ENCODE data around the gene TOE1. TPM values are rescaled to one million over a fixed set of nuclear protein-coding genes. Genes with fewer than 3 reads are reported as not detected.
"Not testable (repeated sequence)": the region's sequence is repeated elsewhere in the genome, so short reads cannot be mapped to it uniquely, and the experiment has no call there.

Gene TOE1
- total RNA-seq, 2 experiments from 2014 or later, result 22.6 to 34.4 TPM

GRCh38 chr1:45348020-45348419, 8.1 kb downstream of the TOE1 start:
- ChIA-PET CTCF (interaction anchor here (0.7 to 3.2 kb wide), 5 partner anchors 9 to 330 kb away, joined by 3 to 13 read pairs (median 5); no protein-coding TSS in a partner anchor), POLR2A (no interaction called here)
- Mint-ChIP-seq H3K27me3 (no peaks in the 10 kb centered on the region), H3K27ac (no peak overlapping the region), H3K4me1 (peaks cover 8% of the 10 kb centered on the region), H3K9me3 (no peaks in the 10 kb centered on the region), H3K4me3 (no peak overlapping the region), H3K36me3 (ENCODE audit: low read depth) (peaks cover 20% of the 10 kb centered on the region)
- DNase-seq, result no peak

- no peaks in the 10 kb centered on the region for H3K9me3 Mint-ChIP-seq
- no peak overlapping the region for H3K27ac Mint-ChIP-seq
- POLR2A ChIA-PET, result interaction anchor here (0.5 kb wide), 1 partner anchor 450 kb away, joined by 3 read pairs; no protein-coding TSS in a partner anchor
- H3K27me3 Mint-ChIP-seq, result no peaks in the 10 kb centered on the region
- CTCF ChIA-PET, result interaction anchor here (0.7 to 3.2 kb wide), 5 partner anchors 8 to 330 kb away, joined by 3 to 13 read pairs (median 5); no protein-coding TSS in a partner anchor
- peaks cover 7% of the 10 kb centered on the region for H3K4me1 Mint-ChIP-seq
- no peak for DNase-seq
- peaks cover 16% of the 10 kb centered on the region for H3K36me3 Mint-ChIP-seq (ENCODE audit: low read depth)
- H3K4me3 Mint-ChIP-seq, result no peak overlapping the region
Measured at GRCh38 chr1:45348609-45348965, 8.6 kb downstream of the TOE1 start.

- POLR2A ChIA-PET, result interaction anchor here (0.5 kb wide), 2 partner anchors 336 to 449 kb away, joined by 3 to 5 read pairs; no protein-coding TSS in a partner anchor
- H3K36me3 Mint-ChIP-seq (ENCODE audit: low read depth), result peaks cover 14% of the 10 kb centered on the region
- no peak overlapping the region for H3K4me3 Mint-ChIP-seq
- CTCF ChIA-PET, result interaction anchor here (1.4 to 3.2 kb wide), 3 partner anchors 8 to 144 kb away, joined by 5 to 13 read pairs (median 8); no protein-coding TSS in a partner anchor
- no peaks in the 10 kb centered on the region for H3K27me3 Mint-ChIP-seq
- no peaks in the 10 kb centered on the region for H3K9me3 Mint-ChIP-seq
- DNase-seq, result no peak
- peaks cover 7% of the 10 kb centered on the region for H3K4me1 Mint-ChIP-seq
- no peak overlapping the region for H3K27ac Mint-ChIP-seq
Measured at GRCh38 chr1:45348966-45349677, 9.2 kb downstream of the TOE1 start.

- no peaks in the 10 kb centered on the region for H3K9me3 Mint-ChIP-seq
- DNase-seq, result no peak
- H3K27ac Mint-ChIP-seq, result no peak overlapping the region
- H3K27me3 Mint-ChIP-seq, result no peaks in the 10 kb centered on the region
- H3K36me3 Mint-ChIP-seq (ENCODE audit: low read depth), result no peaks in the 10 kb centered on the region
- H3K4me1 Mint-ChIP-seq, result peaks cover 7% of the 10 kb centered on the region
- ChIA-PET CTCF (interaction anchor here (2.1 kb wide), 1 partner anchor 11 kb away, joined by 6 read pairs; the partner anchor contains the start of genes MUTYH and TOE1), POLR2A (no interaction called here)
- no peak overlapping the region for H3K4me3 Mint-ChIP-seq
Measured at GRCh38 chr1:45351508-45351907, 11.5 kb downstream of the TOE1 start.

GRCh38 chr1:45353685-45354084, 13.7 kb downstream of the TOE1 start:
- H3K9me3 Mint-ChIP-seq, result no peaks in the 10 kb centered on the region
- peaks cover 7% of the 10 kb centered on the region for H3K4me1 Mint-ChIP-seq
- H3K27me3 Mint-ChIP-seq, result no peaks in the 10 kb centered on the region
- no peak for DNase-seq
- ChIA-PET POLR2A (no interaction called here), CTCF (interaction anchor here (1.4 kb wide), 1 partner anchor 13 kb away, joined by 4 read pairs; the partner anchor contains the start of genes MUTYH and TOE1)
- no peak overlapping the region for H3K27ac Mint-ChIP-seq
- no peaks in the 10 kb centered on the region for H3K36me3 Mint-ChIP-seq (ENCODE audit: low read depth)
- H3K4me3 Mint-ChIP-seq, result no peak overlapping the region

- no peaks in the 10 kb centered on the region for H3K9me3 Mint-ChIP-seq
- no peak overlapping the region for H3K27ac Mint-ChIP-seq
- ChIA-PET CTCF (interaction anchor here (0.6 to 1.2 kb wide), 3 partner anchors 9 to 301 kb away, joined by 3 to 4 read pairs (median 4); no protein-coding TSS in a partner anchor), POLR2A (no interaction called here)
- no peaks in the 10 kb centered on the region for H3K27me3 Mint-ChIP-seq
- peaks cover 8% of the 10 kb centered on the region for H3K4me1 Mint-ChIP-seq
- no peak for DNase-seq
- H3K36me3 Mint-ChIP-seq (ENCODE audit: low read depth), result no peaks in the 10 kb centered on the region
- H3K4me3 Mint-ChIP-seq, result no peak overlapping the region
Measured at GRCh38 chr1:45354838-45355237, 14.9 kb downstream of the TOE1 start.

GRCh38 chr1:45355683-45356082, 15.7 kb downstream of the TOE1 start:
- H3K27ac Mint-ChIP-seq, result no peak overlapping the region
- no peaks in the 10 kb centered on the region for H3K9me3 Mint-ChIP-seq
- ChIA-PET CTCF (interaction anchor here (0.7 to 1.5 kb wide), 2 partner anchors 25 to 69 kb away, joined by 3 to 4 read pairs; no protein-coding TSS in a partner anchor), POLR2A (no interaction called here)
- H3K36me3 Mint-ChIP-seq (ENCODE audit: low read depth), result no peaks in the 10 kb centered on the region
- H3K27me3 Mint-ChIP-seq, result no peaks in the 10 kb centered on the region
- no peak overlapping the region for H3K4me3 Mint-ChIP-seq
- DNase-seq, result no peak
- H3K4me1 Mint-ChIP-seq, result peaks cover 8% of the 10 kb centered on the region

GRCh38 chr1:45356186-45356585, 16.2 kb downstream of the TOE1 start:
- no peaks in the 10 kb centered on the region for H3K36me3 Mint-ChIP-seq (ENCODE audit: low read depth)
- H3K4me3 Mint-ChIP-seq, result no peak overlapping the region
- H3K4me1 Mint-ChIP-seq, result peaks cover 6% of the 10 kb centered on the region
- no peaks in the 10 kb centered on the region for H3K27me3 Mint-ChIP-seq
- H3K9me3 Mint-ChIP-seq, result no peaks in the 10 kb centered on the region
- H3K27ac Mint-ChIP-seq, result no peak overlapping the region
- ChIA-PET CTCF (interaction anchor here (0.6 to 1.6 kb wide), 8 partner anchors 8 to 572 kb away, joined by 3 to 9 read pairs (median 4); no protein-coding TSS in a partner anchor), POLR2A (no interaction called here)
- DNase-seq, result no peak

- CTCF ChIA-PET, result interaction anchor here (0.7 to 4.1 kb wide), 8 partner anchors 9 to 139 kb away, joined by 3 to 19 read pairs (median 6); partner anchors contain the start of genes CCDC163, MMACHC and TESK2
- Mint-ChIP-seq H3K4me3 (no peak overlapping the region), H3K27me3 (no peaks in the 10 kb centered on the region), H3K36me3 (ENCODE audit: low read depth) (no peaks in the 10 kb centered on the region), H3K4me1 (peaks cover 6% of the 10 kb centered on the region), H3K9me3 (no peaks in the 10 kb centered on the region), H3K27ac (no peak overlapping the region)
- DNase-seq, result peak; percentile 66
- POLR2A ChIA-PET, result no interaction called here
Measured at GRCh38 chr1:45359882-45360513, 20.0 kb downstream of the TOE1 start.

GRCh38 chr1:45360981-45361380, 21.0 kb downstream of the TOE1 start:
- H3K36me3 Mint-ChIP-seq (ENCODE audit: low read depth); H3K27ac Mint-ChIP-seq; H3K4me3 Mint-ChIP-seq; H3K27me3 Mint-ChIP-seq; POLR2A ChIA-PET; H3K4me1 Mint-ChIP-seq; H3K9me3 Mint-ChIP-seq; DNase-seq: not testable (repeated sequence)
- CTCF ChIA-PET, result interaction anchor here (1.3 to 4.1 kb wide), 3 partner anchors 8 to 132 kb away, joined by 3 to 19 read pairs (median 13); no protein-coding TSS in a partner anchor

- no peak overlapping the region for H3K4me3 Mint-ChIP-seq
- H3K9me3 Mint-ChIP-seq, result no peaks in the 10 kb centered on the region
- H3K36me3 Mint-ChIP-seq (ENCODE audit: low read depth), result no peaks in the 10 kb centered on the region
- H3K27ac Mint-ChIP-seq, result no peak overlapping the region
- no peak for DNase-seq
- H3K4me1 Mint-ChIP-seq, result peaks cover 6% of the 10 kb centered on the region
- no peaks in the 10 kb centered on the region for H3K27me3 Mint-ChIP-seq
- POLR2A ChIA-PET, result no interaction called here
- CTCF ChIA-PET, result interaction anchor here (1.6 kb wide), 1 partner anchor 350 kb away, joined by 3 read pairs; no protein-coding TSS in a partner anchor
Measured at GRCh38 chr1:45364294-45364693, 24.3 kb downstream of the TOE1 start.

- no peak for DNase-seq
- no peaks in the 10 kb centered on the region for H3K9me3 Mint-ChIP-seq
- peaks cover 3% of the 10 kb centered on the region for H3K4me1 Mint-ChIP-seq
- ChIA-PET POLR2A (no interaction called here), CTCF (interaction anchor here (1.2 to 1.6 kb wide), 2 partner anchors 128 to 351 kb away, joined by 3 read pairs; no protein-coding TSS in a partner anchor)
- no peak overlapping the region for H3K27ac Mint-ChIP-seq
- H3K36me3 Mint-ChIP-seq (ENCODE audit: low read depth), result no peaks in the 10 kb centered on the region
- H3K4me3 Mint-ChIP-seq, result no peak overlapping the region
- no peaks in the 10 kb centered on the region for H3K27me3 Mint-ChIP-seq
Measured at GRCh38 chr1:45365051-45365450, 25.1 kb downstream of the TOE1 start.

- ChIA-PET CTCF (interaction anchor here (0.6 to 1.0 kb wide), 3 partner anchors 18 to 67 kb away, joined by 3 to 4 read pairs (median 3); no protein-coding TSS in a partner anchor), POLR2A (no interaction called here)
- H3K4me3 Mint-ChIP-seq, result no peak overlapping the region
- H3K27ac Mint-ChIP-seq, result no peak overlapping the region
- no peaks in the 10 kb centered on the region for H3K9me3 Mint-ChIP-seq
- peaks cover 15% of the 10 kb centered on the region for H3K4me1 Mint-ChIP-seq
- no peaks in the 10 kb centered on the region for H3K36me3 Mint-ChIP-seq (ENCODE audit: low read depth)
- H3K27me3 Mint-ChIP-seq, result no peaks in the 10 kb centered on the region
- no peak for DNase-seq
Measured at GRCh38 chr1:45370575-45370974, 30.6 kb downstream of the TOE1 start.
